GM18502 (cell line): ENCODE results near the gene TTLL11.

ENCODE experiments used
- ATAC-seq: cut with Tn5 transposase; IDR thresholded peaks from one replicate; pipeline ENCODE4 v1.9.1; 2021; ENCODE audit warnings: mild to moderate bottlenecking; ENCODE audit not compliant: unreplicated experiment, poor library complexity

Gene TTLL11

GRCh38 chr9:122112238-122112637 lies 19.1 kb upstream of the TTLL11 start:
- ATAC-seq = no peak

- ATAC-seq = no peak
Observed at GRCh38 chr9:122111413-122112085, 18.4 kb upstream of the TTLL11 start.

GRCh38 chr9:122110100-122110833 lies 17.2 kb upstream of the TTLL11 start:
- no peak for ATAC-seq

GRCh38 chr9:122109035-122109813 lies 16.1 kb upstream of the TTLL11 start:
- ATAC-seq = no peak

GRCh38 chr9:122107291-122107805 lies 14.2 kb upstream of the TTLL11 start:
- no peak for ATAC-seq

GRCh38 chr9:122106576-122106975 lies 13.5 kb upstream of the TTLL11 start:
- no peak for ATAC-seq

- no peak for ATAC-seq
Observed at GRCh38 chr9:122103985-122104384, 10.9 kb upstream of the TTLL11 start.

GRCh38 chr9:122102156-122102555 lies 9.0 kb upstream of the TTLL11 start:
- ATAC-seq = no peak

- no peak for ATAC-seq
Observed at GRCh38 chr9:122100756-122101155, 7.6 kb upstream of the TTLL11 start.

GRCh38 chr9:122099271-122099869 lies 6.3 kb upstream of the TTLL11 start:
- ATAC-seq = peak; percentile 62

- ATAC-seq = no peak
Observed at GRCh38 chr9:122097679-122098315, 4.7 kb upstream of the TTLL11 start.

- ATAC-seq = no peak
Observed at GRCh38 chr9:122096620-122097415, 3.7 kb upstream of the TTLL11 start.

- ATAC-seq = no peak
Observed at GRCh38 chr9:122095010-122095767, 2.1 kb upstream of the TTLL11 start.

GRCh38 chr9:122091682-122092592 lies 1.2 kb downstream of the TTLL11 start:
- ATAC-seq = peak; percentile 2

GRCh38 chr9:122090981-122091380 lies 2.1 kb downstream of the TTLL11 start:
- ATAC-seq = no peak

- ATAC-seq = no peak
Observed at GRCh38 chr9:122090287-122090883, 2.7 kb downstream of the TTLL11 start.
